BE2C (cell line): ENCODE results near the gene ADORA2B.

Experiments used
- DNase-seq: peaks from one replicate; pipeline ENCODE4 v3.0.0-alpha.2; 2020
- H3K27me3 ChIP-seq: fragments of 250-450 bp; sonication (Bioruptor Pico); 2 replicates; pipeline ENCODE4 v1.5.1; 2020; ENCODE audit warnings: mild to moderate bottlenecking
- H3K36me3 ChIP-seq: fragments of 250-450 bp; sonication (Bioruptor Pico); 2 replicates; pipeline ENCODE4 v1.5.1; 2020; ENCODE audit warnings: mild to moderate bottlenecking
- H3K4me1 ChIP-seq: fragments of 250-450 bp; sonication (Bioruptor Pico); 2 replicates; pipeline ENCODE4 v1.5.1; 2020
- H3K4me3 ChIP-seq: 2 replicates; pipeline ENCODE4 v1.5.1; 2011; ENCODE audit warnings: low read depth, low read length
- H3K9me3 ChIP-seq: fragments of 250-450 bp; sonication (Bioruptor Pico); 2 replicates; pipeline ENCODE4 v1.5.1; 2020
- CTCF ChIP-seq: IDR thresholded peaks from 2 replicates; pipeline ENCODE4 v1.5.1; 2012; ENCODE audit warnings: mild to moderate bottlenecking, low read depth, low read length

The ADORA2B gene

GRCh38 chr17:15965528-15965927 lies 20.6 kb downstream of the ADORA2B start:
- no peak for DNase-seq
- no peak overlapping the region for H3K4me3 ChIP-seq
- no peak for TF ChIP-seq CTCF
- no peaks in the 10 kb centered on the region for H3K9me3 ChIP-seq
- no peaks in the 10 kb centered on the region for H3K27me3 ChIP-seq
- H3K36me3 ChIP-seq = no peaks in the 10 kb centered on the region
- no peaks in the 10 kb centered on the region for H3K4me1 ChIP-seq

GRCh38 chr17:15966183-15966878 lies 21.4 kb downstream of the ADORA2B start:
- no peaks in the 10 kb centered on the region for H3K9me3 ChIP-seq
- no peak for TF ChIP-seq CTCF
- DNase-seq = no peak
- no peaks in the 10 kb centered on the region for H3K36me3 ChIP-seq
- H3K4me1 ChIP-seq = no peaks in the 10 kb centered on the region
- no peaks in the 10 kb centered on the region for H3K27me3 ChIP-seq
- H3K4me3 ChIP-seq = no peak overlapping the region

- no peak for DNase-seq
- Histone ChIP-seq H3K9me3 (no peaks in the 10 kb centered on the region), H3K4me1 (no peaks in the 10 kb centered on the region), H3K36me3 (no peaks in the 10 kb centered on the region), H3K4me3 (no peak overlapping the region), H3K27me3 (no peaks in the 10 kb centered on the region)
- TF ChIP-seq CTCF = no peak
These were observed 21.9 kb downstream of the ADORA2B start for GRCh38 chr17:15966879-15967248.

- Histone ChIP-seq H3K27me3 (no peaks in the 10 kb centered on the region), H3K9me3 (no peaks in the 10 kb centered on the region), H3K4me3 (no peak overlapping the region), H3K4me1 (no peaks in the 10 kb centered on the region), H3K36me3 (no peaks in the 10 kb centered on the region)
- DNase-seq = no peak
- no peak for TF ChIP-seq CTCF
These were observed 22.9 kb downstream of the ADORA2B start for GRCh38 chr17:15967706-15968399.

- Histone ChIP-seq H3K27me3 (no peaks in the 10 kb centered on the region), H3K9me3 (no peaks in the 10 kb centered on the region), H3K36me3 (no peaks in the 10 kb centered on the region), H3K4me1 (no peaks in the 10 kb centered on the region), H3K4me3 (no peak overlapping the region)
- DNase-seq = no peak
- TF ChIP-seq CTCF = no peak
These were observed 24.5 kb downstream of the ADORA2B start for GRCh38 chr17:15969463-15969862.

- Histone ChIP-seq H3K4me3 (no peak overlapping the region), H3K9me3 (no peaks in the 10 kb centered on the region), H3K4me1 (no peaks in the 10 kb centered on the region), H3K27me3 (no peaks in the 10 kb centered on the region), H3K36me3 (no peaks in the 10 kb centered on the region)
- no peak for DNase-seq
- TF ChIP-seq CTCF = no peak
These were observed 25.6 kb downstream of the ADORA2B start for GRCh38 chr17:15970500-15970899.
